Neural cell (in vitro differentiated cells): ENCODE data around the gene CCSER2. TPM values are rescaled to one million over a fixed set of nuclear protein-coding genes. Genes with fewer than 3 reads are reported as not detected.

ENCODE experiments used
- H2AFZ ChIP-seq: fragments of 200-600, 300-800 bp; sonication (generic), shearing (Covaris generic); 2 replicates; pipeline ENCODE4 v1.6.0; 2014; ENCODE audit warnings: low read depth, mild to moderate bottlenecking, antibody characterized with exemption, low read length, moderate library complexity
- H3F3A ChIP-seq: fragments of 200-600 bp; shearing (Covaris generic); 2 replicates; pipeline ENCODE4 v1.6.1; 2016; ENCODE audit warnings: mild to moderate bottlenecking, moderate library complexity, mixed read lengths, antibody characterized with exemption, low read length; ENCODE audit not compliant: insufficient read depth, poor library complexity, severe bottlenecking
- H3K27ac ChIP-seq: fragments of 200-600, 300-800 bp; sonication (generic), shearing (Covaris generic); 2 replicates; pipeline ENCODE4 v1.5.1; 2014; ENCODE audit warnings: mild to moderate bottlenecking, low read length, moderate library complexity
- H3K27me3 ChIP-seq: fragments of 300-800, 200-600 bp; sonication (generic), shearing (Covaris generic); 2 replicates; pipeline ENCODE4 v1.6.0; 2014; ENCODE audit warnings: mild to moderate bottlenecking, low read depth, low read length, moderate library complexity; ENCODE audit not compliant: insufficient read depth
- H3K36me3 ChIP-seq: fragments of 300-800, 200-600 bp; sonication (generic), shearing (Covaris generic); 2 replicates; pipeline ENCODE4 v1.5.1; 2014; ENCODE audit warnings: mild to moderate bottlenecking, antibody characterized with exemption, low read length, moderate library complexity; ENCODE audit not compliant: insufficient read depth
- H3K4me2 ChIP-seq: fragments of 300-800, 200-600 bp; sonication (generic), shearing (Covaris generic); 2 replicates; pipeline ENCODE4 v1.6.0; 2014; ENCODE audit warnings: mild to moderate bottlenecking, low read length
- H3K4me3 ChIP-seq: fragments of 300-800, 200-600 bp; sonication (generic), shearing (Covaris generic); 2 replicates; pipeline ENCODE4 v1.5.1; 2014; ENCODE audit warnings: mild to moderate bottlenecking, low read length, moderate library complexity
- H3K79me2 ChIP-seq: fragments of 200-600 bp; shearing (Covaris generic); replicated peaks from 2 replicates; pipeline ENCODE4 v1.6.0; 2014; ENCODE audit warnings: mild to moderate bottlenecking, low read length, moderate library complexity; ENCODE audit not compliant: insufficient read depth
- H3K9ac ChIP-seq: fragments of 300-800, 200-600 bp; sonication (generic), shearing (Covaris generic); 2 replicates; pipeline ENCODE4 v1.6.1; 2016; ENCODE audit warnings: mild to moderate bottlenecking, low read length, mixed read lengths
- H3K9me2 ChIP-seq: fragments of 200-600 bp; shearing (Covaris generic); 2 replicates; pipeline ENCODE4 v1.6.1; 2016; ENCODE audit warnings: mild to moderate bottlenecking, low read length, mixed read lengths; ENCODE audit not compliant: insufficient read depth
- H3K9me3 ChIP-seq: fragments of 200-600, 300-800 bp; sonication (generic), shearing (Covaris generic); 2 replicates; pipeline ENCODE4 v1.6.1; 2016; ENCODE audit warnings: mild to moderate bottlenecking, mixed run types, low read length, moderate library complexity, mixed read lengths
- H4K20me1 ChIP-seq: fragments of 200-600 bp; shearing (Covaris generic); 2 replicates; pipeline ENCODE4 v1.6.1; 2016; ENCODE audit warnings: mild to moderate bottlenecking, mixed run types; ENCODE audit not compliant: insufficient read depth
- CTCF ChIP-seq: fragments of 450-650 bp; IDR thresholded peaks from 2 replicates; pipeline ENCODE4 v1.5.1; 2014; ENCODE audit warnings: antibody characterized with exemption, mild to moderate bottlenecking, moderate library complexity; ENCODE audit not compliant: poor library complexity, severe bottlenecking
- EP300 ChIP-seq: fragments of 450-650 bp; conservative IDR thresholded peaks from 2 replicates; pipeline ENCODE4 v1.6.1; 2014; ENCODE audit warnings: antibody characterized with exemption, mild to moderate bottlenecking, moderate library complexity; ENCODE audit not compliant: poor library complexity, severe bottlenecking
- EZH2 ChIP-seq: fragments of 200-600, 300-800 bp; shearing (Covaris generic), sonication (generic); IDR thresholded peaks from 2 replicates; pipeline ENCODE4 v1.6.1; 2014; ENCODE audit warnings: antibody characterized with exemption, low read length, borderline replicate concordance, mild to moderate bottlenecking; ENCODE audit not compliant: insufficient read depth, poor library complexity, severe bottlenecking
- MXI1 ChIP-seq: fragments of 450-650 bp; conservative IDR thresholded peaks from 2 replicates; pipeline ENCODE4 v1.6.1; 2014; ENCODE audit warnings: antibody characterized with exemption, mild to moderate bottlenecking; ENCODE audit not compliant: poor library complexity, severe bottlenecking
- POLR2AphosphoS5 ChIP-seq: IDR thresholded peaks from 2 replicates; pipeline ENCODE4 v1.6.1; 2012
- RAD21 ChIP-seq: fragments of 450-650 bp; conservative IDR thresholded peaks from 2 replicates; pipeline ENCODE4 v1.6.1; 2014; ENCODE audit warnings: antibody characterized with exemption, mild to moderate bottlenecking, moderate library complexity
- SMC3 ChIP-seq: fragments of 450-650 bp; conservative IDR thresholded peaks from 2 replicates; pipeline ENCODE4 v1.6.1; 2014; ENCODE audit warnings: antibody characterized with exemption, mild to moderate bottlenecking, moderate library complexity; ENCODE audit not compliant: poor library complexity
- TAF1 ChIP-seq: IDR thresholded peaks from 2 replicates; pipeline ENCODE4 v1.6.1; 2012; ENCODE audit warnings: low read depth
- polyA plus RNA-seq: library from polyadenylated mRNA; depleted of rRNA; stranded (reverse); fragments of >200 nt; gene quantifications from 2 replicates; pipeline ENCODE4 v1.2.3, GENCODE V29; 2014
- TF ChIP-seq, protein P1 (sequence below): IDR thresholded peaks from 2 replicates; pipeline ENCODE4 v1.6.1; 2012; ENCODE audit warnings: borderline replicate concordance

The CCSER2 gene
- polyA plus RNA-seq, 1 donor from 2014 or later, result 38.3 TPM

DNA sequence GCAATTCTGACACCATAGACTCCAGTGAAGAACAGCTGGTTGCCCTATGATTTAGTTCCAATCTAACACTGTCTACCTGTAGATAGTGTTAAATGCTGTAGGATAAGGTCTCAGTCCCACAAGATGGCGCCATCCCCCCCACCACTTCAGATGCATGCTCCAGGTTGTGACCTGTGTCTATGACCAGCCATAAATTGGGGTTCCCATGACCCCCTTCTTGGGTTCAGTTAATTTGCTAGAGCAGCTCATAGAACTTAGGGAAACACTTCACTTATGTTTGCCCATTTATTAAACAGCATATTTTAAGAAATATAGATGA is 13.1 kb downstream of the CCSER2 start:
- H3K9me2 ChIP-seq, result no peaks in the 10 kb centered on the region
- H3K27ac ChIP-seq, result no peak overlapping the region
- no peak overlapping the region for H3K4me3 ChIP-seq
- H4K20me1 ChIP-seq, result peaks cover 3% of the 10 kb centered on the region
- TF ChIP-seq CTCF (no peak), EP300 (no peak), EZH2 (no peak), TAF1 (no peak), MXI1 (no peak), SMC3 (no peak), RAD21 (no peak)
- TF ChIP-seq, protein P1, sequence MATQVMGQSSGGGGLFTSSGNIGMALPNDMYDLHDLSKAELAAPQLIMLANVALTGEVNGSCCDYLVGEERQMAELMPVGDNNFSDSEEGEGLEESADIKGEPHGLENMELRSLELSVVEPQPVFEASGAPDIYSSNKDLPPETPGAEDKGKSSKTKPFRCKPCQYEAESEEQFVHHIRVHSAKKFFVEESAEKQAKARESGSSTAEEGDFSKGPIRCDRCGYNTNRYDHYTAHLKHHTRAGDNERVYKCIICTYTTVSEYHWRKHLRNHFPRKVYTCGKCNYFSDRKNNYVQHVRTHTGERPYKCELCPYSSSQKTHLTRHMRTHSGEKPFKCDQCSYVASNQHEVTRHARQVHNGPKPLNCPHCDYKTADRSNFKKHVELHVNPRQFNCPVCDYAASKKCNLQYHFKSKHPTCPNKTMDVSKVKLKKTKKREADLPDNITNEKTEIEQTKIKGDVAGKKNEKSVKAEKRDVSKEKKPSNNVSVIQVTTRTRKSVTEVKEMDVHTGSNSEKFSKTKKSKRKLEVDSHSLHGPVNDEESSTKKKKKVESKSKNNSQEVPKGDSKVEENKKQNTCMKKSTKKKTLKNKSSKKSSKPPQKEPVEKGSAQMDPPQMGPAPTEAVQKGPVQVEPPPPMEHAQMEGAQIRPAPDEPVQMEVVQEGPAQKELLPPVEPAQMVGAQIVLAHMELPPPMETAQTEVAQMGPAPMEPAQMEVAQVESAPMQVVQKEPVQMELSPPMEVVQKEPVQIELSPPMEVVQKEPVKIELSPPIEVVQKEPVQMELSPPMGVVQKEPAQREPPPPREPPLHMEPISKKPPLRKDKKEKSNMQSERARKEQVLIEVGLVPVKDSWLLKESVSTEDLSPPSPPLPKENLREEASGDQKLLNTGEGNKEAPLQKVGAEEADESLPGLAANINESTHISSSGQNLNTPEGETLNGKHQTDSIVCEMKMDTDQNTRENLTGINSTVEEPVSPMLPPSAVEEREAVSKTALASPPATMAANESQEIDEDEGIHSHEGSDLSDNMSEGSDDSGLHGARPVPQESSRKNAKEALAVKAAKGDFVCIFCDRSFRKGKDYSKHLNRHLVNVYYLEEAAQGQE, result no peak
- no peak overlapping the region for H2AFZ ChIP-seq
- peaks cover 76% of the 10 kb centered on the region for H3K79me2 ChIP-seq
- H3K36me3 ChIP-seq, result no peaks in the 10 kb centered on the region
- no peak overlapping the region for H3K9ac ChIP-seq
- H3K27me3 ChIP-seq, result no peaks in the 10 kb centered on the region
- H3K4me2 ChIP-seq, result no peak overlapping the region
- H3F3A ChIP-seq, result no peaks in the 10 kb centered on the region
- no peaks in the 10 kb centered on the region for H3K9me3 ChIP-seq

DNA sequence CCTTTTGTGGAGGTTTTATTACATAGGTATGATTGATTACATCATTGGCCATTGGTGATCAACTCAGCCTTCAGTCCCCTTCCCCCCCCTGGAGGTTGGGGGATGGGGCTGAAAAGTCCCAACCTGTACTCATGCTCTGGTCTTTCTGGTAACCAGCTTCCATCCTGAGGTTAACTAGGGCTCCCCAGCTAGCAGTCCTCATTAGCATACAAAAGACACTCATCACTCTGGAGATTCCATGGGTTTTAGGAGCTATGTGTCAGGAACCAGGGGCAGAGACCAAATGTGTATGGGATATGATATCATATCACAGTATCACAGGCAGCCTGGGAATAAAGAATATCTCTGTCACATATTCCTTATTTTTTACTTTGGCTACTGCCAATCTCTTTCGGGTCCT is 13.6 kb downstream of the CCSER2 start:
- Histone ChIP-seq H3K27me3 (no peaks in the 10 kb centered on the region), H3K4me2 (no peak overlapping the region), H3K9me3 (no peaks in the 10 kb centered on the region), H3K36me3 (no peaks in the 10 kb centered on the region), H3F3A (no peaks in the 10 kb centered on the region), H2AFZ (no peak overlapping the region), H3K79me2 (peaks cover 71% of the 10 kb centered on the region), H3K9me2 (no peaks in the 10 kb centered on the region), H3K27ac (no peak overlapping the region), H3K9ac (no peak overlapping the region), H3K4me3 (no peak overlapping the region), H4K20me1 (no peaks in the 10 kb centered on the region)
- TF ChIP-seq EP300 (no peak), SMC3 (no peak), CTCF (no peak), RAD21 (no peak), POLR2AphosphoS5 (no peak), MXI1 (no peak), TAF1 (no peak), EZH2 (no peak)
- TF ChIP-seq, protein P1, result no peak
